ENCODE data around the gene CCDC12.

CCDC12 gene

GRCh38 chr3:46939578-46940445 lies 36.7 kb downstream of the CCDC12 start:
- peaks cover 31 to 62% of the 10 kb centered on the region in 2 donors for H3K4me1 ChIP-seq (ENCODE audit: control insufficient read depth in 1 of 2, insufficient read depth in 2 of 2, low read length in 2 of 2)
- H3K27me3 ChIP-seq (ENCODE audit: low read depth, low read length) = no peaks in the 10 kb centered on the region
- H3K36me3 ChIP-seq (ENCODE audit: control insufficient read depth in 1 of 2, insufficient read depth in 2 of 2, low read length in 2 of 2) = peaks cover 14 to 26% of the 10 kb centered on the region in 2 donors
- H3K27ac ChIP-seq (ENCODE audit: low read length) = peak overlapping the region; percentile 56
- no peak overlapping the region for H3K4me3 ChIP-seq (ENCODE audit: low read depth in 1 of 2, low read length in 2 of 2)
- no peaks in the 10 kb centered on the region for H3K9me3 ChIP-seq (ENCODE audit: control insufficient read depth in 1 of 2, low read length in 2 of 2)

GRCh38 chr3:46938118-46938517 lies 38.4 kb downstream of the CCDC12 start:
- H3K36me3 ChIP-seq (ENCODE audit: control insufficient read depth in 1 of 2, insufficient read depth in 2 of 2, low read length in 2 of 2) = peaks cover 14 to 30% of the 10 kb centered on the region in 2 donors
- no peak overlapping the region for H3K4me3 ChIP-seq (ENCODE audit: low read depth in 1 of 2, low read length in 2 of 2)
- H3K27me3 ChIP-seq (ENCODE audit: low read depth, low read length) = no peaks in the 10 kb centered on the region
- no peak overlapping the region for H3K27ac ChIP-seq (ENCODE audit: low read length)
- no peaks in the 10 kb centered on the region for H3K9me3 ChIP-seq (ENCODE audit: control insufficient read depth in 1 of 2, low read length in 2 of 2)
- peaks cover 40 to 60% of the 10 kb centered on the region in 2 donors for H3K4me1 ChIP-seq (ENCODE audit: control insufficient read depth in 1 of 2, insufficient read depth in 2 of 2, low read length in 2 of 2)

GRCh38 chr3:46936733-46937250 lies 39.8 kb downstream of the CCDC12 start:
- peaks cover 14 to 30% of the 10 kb centered on the region in 2 donors for H3K36me3 ChIP-seq (ENCODE audit: control insufficient read depth in 1 of 2, insufficient read depth in 2 of 2, low read length in 2 of 2)
- H3K4me3 ChIP-seq (ENCODE audit: low read depth in 1 of 2, low read length in 2 of 2) = no peak overlapping the region
- peak overlapping the region; percentile 85 for H3K27ac ChIP-seq (ENCODE audit: low read length)
- H3K4me1 ChIP-seq (ENCODE audit: control insufficient read depth in 1 of 2, insufficient read depth in 2 of 2, low read length in 2 of 2) = peaks cover 49 to 66% of the 10 kb centered on the region in 2 donors
- H3K27me3 ChIP-seq (ENCODE audit: low read depth, low read length) = no peaks in the 10 kb centered on the region
- H3K9me3 ChIP-seq (ENCODE audit: control insufficient read depth in 1 of 2, low read length in 2 of 2) = no peaks in the 10 kb centered on the region

- no peaks in the 10 kb centered on the region for H3K9me3 ChIP-seq (ENCODE audit: control insufficient read depth in 1 of 2, low read length in 2 of 2)
- H3K36me3 ChIP-seq (ENCODE audit: control insufficient read depth in 1 of 2, insufficient read depth in 2 of 2, low read length in 2 of 2) = peaks cover 14 to 30% of the 10 kb centered on the region in 2 donors
- peak overlapping the region; percentile 85 for H3K27ac ChIP-seq (ENCODE audit: low read length)
- no peaks in the 10 kb centered on the region for H3K27me3 ChIP-seq (ENCODE audit: low read depth, low read length)
- H3K4me3 ChIP-seq (ENCODE audit: low read depth in 1 of 2, low read length in 2 of 2) = no peak overlapping the region
- H3K4me1 ChIP-seq (ENCODE audit: control insufficient read depth in 1 of 2, insufficient read depth in 2 of 2, low read length in 2 of 2) = peaks cover 53 to 73% of the 10 kb centered on the region in 2 donors
Measured at GRCh38 chr3:46935989-46936558, 40.5 kb downstream of the CCDC12 start.

GRCh38 chr3:46935168-46935858 lies 41.2 kb downstream of the CCDC12 start:
- peaks cover 61 to 81% of the 10 kb centered on the region in 2 donors for H3K4me1 ChIP-seq (ENCODE audit: control insufficient read depth in 1 of 2, insufficient read depth in 2 of 2, low read length in 2 of 2)

GRCh38 chr3:46934498-46935167 lies 41.9 kb downstream of the CCDC12 start:
- peaks cover 4 to 19% of the 10 kb centered on the region in 2 donors for H3K36me3 ChIP-seq (ENCODE audit: control insufficient read depth in 1 of 2, insufficient read depth in 2 of 2, low read length in 2 of 2)
- H3K27me3 ChIP-seq (ENCODE audit: low read depth, low read length) = no peaks in the 10 kb centered on the region
- H3K9me3 ChIP-seq (ENCODE audit: control insufficient read depth in 1 of 2, low read length in 2 of 2) = no peaks in the 10 kb centered on the region
- H3K4me1 ChIP-seq (ENCODE audit: control insufficient read depth in 1 of 2, insufficient read depth in 2 of 2, low read length in 2 of 2) = peaks cover 64 to 85% of the 10 kb centered on the region in 2 donors
- H3K27ac ChIP-seq (ENCODE audit: low read length) = peak overlapping the region; percentile 85
- H3K4me3 ChIP-seq (ENCODE audit: low read depth in 1 of 2, low read length in 2 of 2) = no peak overlapping the region

More at GRCh38 chr3:46935168-46935858, 41.2 kb downstream of the CCDC12 start:
- Histone ChIP-seq H3K9me3 (ENCODE audit: control insufficient read depth in 1 of 2, low read length in 2 of 2) (no peaks in the 10 kb centered on the region), H3K4me3 (ENCODE audit: low read depth in 1 of 2, low read length in 2 of 2) (no peak overlapping the region), H3K36me3 (ENCODE audit: control insufficient read depth in 1 of 2, insufficient read depth in 2 of 2, low read length in 2 of 2) (peaks cover 10 to 26% of the 10 kb centered on the region in 2 donors), H3K27ac (ENCODE audit: low read length) (peak overlapping the region; percentile 85), H3K27me3 (ENCODE audit: low read depth, low read length) (no peaks in the 10 kb centered on the region)

- no peaks in the 10 kb centered on the region for H3K9me3 ChIP-seq (ENCODE audit: control insufficient read depth in 1 of 2, low read length in 2 of 2)
- H3K36me3 ChIP-seq (ENCODE audit: control insufficient read depth in 1 of 2, insufficient read depth in 2 of 2, low read length in 2 of 2) = peaks cover 0 to 16% of the 10 kb centered on the region in 2 donors
- H3K4me1 ChIP-seq (ENCODE audit: control insufficient read depth in 1 of 2, insufficient read depth in 2 of 2, low read length in 2 of 2) = peaks cover 67 to 79% of the 10 kb centered on the region in 2 donors
- H3K27ac ChIP-seq (ENCODE audit: low read length) = peak overlapping the region; percentile 85
- no peaks in the 10 kb centered on the region for H3K27me3 ChIP-seq (ENCODE audit: low read depth, low read length)
- H3K4me3 ChIP-seq (ENCODE audit: low read depth in 1 of 2, low read length in 2 of 2) = no peak overlapping the region
Measured at GRCh38 chr3:46934072-46934471, 42.5 kb downstream of the CCDC12 start.

- Histone ChIP-seq H3K27ac (ENCODE audit: low read length) (peak overlapping the region; percentile 68), H3K4me1 (ENCODE audit: control insufficient read depth in 1 of 2, insufficient read depth in 2 of 2, low read length in 2 of 2) (peaks cover 65 to 74% of the 10 kb centered on the region in 2 donors), H3K9me3 (ENCODE audit: control insufficient read depth in 1 of 2, low read length in 2 of 2) (no peaks in the 10 kb centered on the region), H3K4me3 (ENCODE audit: low read depth in 1 of 2, low read length in 2 of 2) (no peak overlapping the region), H3K27me3 (ENCODE audit: low read depth, low read length) (no peaks in the 10 kb centered on the region), H3K36me3 (ENCODE audit: control insufficient read depth in 1 of 2, insufficient read depth in 2 of 2, low read length in 2 of 2) (peaks cover 0 to 16% of the 10 kb centered on the region in 2 donors)
Measured at GRCh38 chr3:46933261-46933660, 43.3 kb downstream of the CCDC12 start.

GRCh38 chr3:46932455-46933225 lies 43.9 kb downstream of the CCDC12 start:
- Histone ChIP-seq H3K27me3 (ENCODE audit: low read depth, low read length) (no peaks in the 10 kb centered on the region), H3K36me3 (ENCODE audit: control insufficient read depth in 1 of 2, insufficient read depth in 2 of 2, low read length in 2 of 2) (peaks cover 0 to 9% of the 10 kb centered on the region in 2 donors), H3K9me3 (ENCODE audit: control insufficient read depth in 1 of 2, low read length in 2 of 2) (no peaks in the 10 kb centered on the region), H3K4me3 (ENCODE audit: low read depth in 1 of 2, low read length in 2 of 2) (no peak overlapping the region), H3K27ac (ENCODE audit: low read length) (peak overlapping the region; percentile 68), H3K4me1 (ENCODE audit: control insufficient read depth in 1 of 2, insufficient read depth in 2 of 2, low read length in 2 of 2) (peaks cover 68 to 73% of the 10 kb centered on the region in 2 donors)

GRCh38 chr3:46931631-46932331 lies 44.8 kb downstream of the CCDC12 start:
- Histone ChIP-seq H3K36me3 (ENCODE audit: control insufficient read depth in 1 of 2, insufficient read depth in 2 of 2, low read length in 2 of 2) (peaks cover 0 to 7% of the 10 kb centered on the region in 2 donors), H3K4me1 (ENCODE audit: control insufficient read depth in 1 of 2, insufficient read depth in 2 of 2, low read length in 2 of 2) (peaks cover 73 to 80% of the 10 kb centered on the region in 2 donors), H3K27ac (ENCODE audit: low read length) (peak overlapping the region; percentile 68), H3K9me3 (ENCODE audit: control insufficient read depth in 1 of 2, low read length in 2 of 2) (no peaks in the 10 kb centered on the region), H3K27me3 (ENCODE audit: low read depth, low read length) (no peaks in the 10 kb centered on the region), H3K4me3 (ENCODE audit: low read depth in 1 of 2, low read length in 2 of 2) (peak overlapping the region in 1 of 2 donors; percentile 22)

Data from muscle layer of duodenum (tissue), 2 donors.